ENCODE results near the gene SLC22A23.

Gene SLC22A23

DNA sequence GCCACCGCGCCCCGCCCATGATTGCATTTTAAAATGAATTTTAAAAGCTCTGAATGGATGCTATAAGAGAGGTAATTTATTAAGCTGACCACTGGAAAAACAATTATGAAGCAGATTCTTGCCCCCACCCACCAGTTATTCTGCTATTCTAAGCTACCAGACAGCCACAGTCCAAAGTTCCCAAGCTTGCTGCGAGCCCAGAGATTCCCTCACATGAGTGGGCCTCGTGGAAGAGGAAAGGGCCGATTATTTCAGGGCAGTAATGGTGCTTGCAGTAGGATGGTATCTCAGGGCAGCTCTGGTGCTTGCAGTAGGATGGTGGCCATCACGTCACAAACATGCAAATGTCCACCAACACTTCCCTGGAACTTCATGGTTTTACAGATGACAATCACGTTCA, 56.7 kb downstream of the SLC22A23 start:
- DNase-seq (ENCODE audit: extremely low read depth, low read depth): no peak
- TF ChIP-seq, protein P1, sequence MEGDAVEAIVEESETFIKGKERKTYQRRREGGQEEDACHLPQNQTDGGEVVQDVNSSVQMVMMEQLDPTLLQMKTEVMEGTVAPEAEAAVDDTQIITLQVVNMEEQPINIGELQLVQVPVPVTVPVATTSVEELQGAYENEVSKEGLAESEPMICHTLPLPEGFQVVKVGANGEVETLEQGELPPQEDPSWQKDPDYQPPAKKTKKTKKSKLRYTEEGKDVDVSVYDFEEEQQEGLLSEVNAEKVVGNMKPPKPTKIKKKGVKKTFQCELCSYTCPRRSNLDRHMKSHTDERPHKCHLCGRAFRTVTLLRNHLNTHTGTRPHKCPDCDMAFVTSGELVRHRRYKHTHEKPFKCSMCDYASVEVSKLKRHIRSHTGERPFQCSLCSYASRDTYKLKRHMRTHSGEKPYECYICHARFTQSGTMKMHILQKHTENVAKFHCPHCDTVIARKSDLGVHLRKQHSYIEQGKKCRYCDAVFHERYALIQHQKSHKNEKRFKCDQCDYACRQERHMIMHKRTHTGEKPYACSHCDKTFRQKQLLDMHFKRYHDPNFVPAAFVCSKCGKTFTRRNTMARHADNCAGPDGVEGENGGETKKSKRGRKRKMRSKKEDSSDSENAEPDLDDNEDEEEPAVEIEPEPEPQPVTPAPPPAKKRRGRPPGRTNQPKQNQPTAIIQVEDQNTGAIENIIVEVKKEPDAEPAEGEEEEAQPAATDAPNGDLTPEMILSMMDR (IDR thresholded peaks at IDR 0.05; ENCODE audit: low read depth, low read length): no peak

DNA sequence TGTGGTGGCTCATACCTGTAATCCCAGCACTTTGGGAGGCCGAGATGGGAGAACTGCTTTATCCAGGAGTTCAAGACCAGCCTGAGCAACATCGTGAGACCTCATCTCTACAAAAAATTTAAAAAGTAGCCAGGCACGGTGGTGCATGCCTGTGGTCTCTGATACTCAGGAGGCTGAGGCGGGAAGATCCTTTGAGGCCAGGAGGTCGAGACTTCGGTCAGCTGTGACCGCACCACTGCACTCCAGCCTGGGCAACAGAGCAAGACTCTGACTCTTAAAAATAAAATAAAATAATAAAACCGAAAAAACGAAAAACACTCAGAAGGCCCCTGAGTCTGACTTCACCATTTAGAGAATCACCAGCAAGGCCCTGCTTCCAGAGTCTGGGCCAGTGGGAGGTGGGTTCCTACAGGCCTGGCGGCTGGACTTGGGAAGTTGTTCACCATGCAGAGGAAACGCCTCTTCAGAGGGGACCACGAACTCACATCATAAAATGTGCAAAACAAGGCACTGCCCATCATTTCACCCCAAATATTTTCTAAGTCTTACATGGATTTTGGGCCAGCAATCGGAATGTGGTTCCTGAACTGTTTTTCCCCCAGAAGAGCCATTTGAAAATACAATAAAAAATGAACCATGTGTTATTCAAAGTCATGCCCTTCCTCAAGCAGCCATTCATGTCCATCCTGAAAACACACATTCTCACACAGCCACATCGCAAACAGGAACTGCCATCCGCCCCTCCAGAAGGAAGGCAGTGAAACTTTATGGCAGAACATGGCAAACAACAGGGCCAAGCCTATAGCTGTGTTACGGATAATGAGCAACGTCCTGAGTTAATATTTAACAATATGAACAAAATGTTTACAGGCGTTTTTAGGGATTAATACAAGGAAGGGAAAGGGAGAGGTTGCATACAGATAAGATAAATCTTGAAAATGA, 57.8 kb downstream of the SLC22A23 start:
- DNase-seq (ENCODE audit: extremely low read depth, low read depth): no peak
- TF ChIP-seq, protein P1 (IDR thresholded peaks at IDR 0.05; ENCODE audit: low read depth, low read length): no peak

DNA sequence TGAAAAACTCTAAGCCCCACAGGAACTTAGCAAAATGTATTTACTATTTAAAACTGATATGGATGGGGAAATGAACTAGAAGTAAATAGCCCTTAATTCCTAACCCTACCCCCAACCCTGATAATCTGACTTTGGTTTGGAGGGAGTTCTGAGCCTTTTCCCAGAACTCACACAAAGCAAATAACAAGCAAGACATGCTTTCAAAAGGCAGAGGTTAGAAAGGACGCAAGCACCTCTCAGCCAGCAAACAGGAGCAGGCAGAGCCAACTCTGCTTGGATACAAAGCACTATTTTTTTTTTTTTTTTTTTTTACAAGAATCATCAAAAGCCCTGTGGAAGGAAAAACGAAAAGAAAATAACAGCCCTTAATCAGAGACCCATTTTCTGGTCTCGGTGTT, 58.7 kb downstream of the SLC22A23 start:
- DNase-seq (ENCODE audit: extremely low read depth, low read depth): no peak
- TF ChIP-seq, protein P1 (IDR thresholded peaks at IDR 0.05; ENCODE audit: low read depth, low read length): no peak

DNA sequence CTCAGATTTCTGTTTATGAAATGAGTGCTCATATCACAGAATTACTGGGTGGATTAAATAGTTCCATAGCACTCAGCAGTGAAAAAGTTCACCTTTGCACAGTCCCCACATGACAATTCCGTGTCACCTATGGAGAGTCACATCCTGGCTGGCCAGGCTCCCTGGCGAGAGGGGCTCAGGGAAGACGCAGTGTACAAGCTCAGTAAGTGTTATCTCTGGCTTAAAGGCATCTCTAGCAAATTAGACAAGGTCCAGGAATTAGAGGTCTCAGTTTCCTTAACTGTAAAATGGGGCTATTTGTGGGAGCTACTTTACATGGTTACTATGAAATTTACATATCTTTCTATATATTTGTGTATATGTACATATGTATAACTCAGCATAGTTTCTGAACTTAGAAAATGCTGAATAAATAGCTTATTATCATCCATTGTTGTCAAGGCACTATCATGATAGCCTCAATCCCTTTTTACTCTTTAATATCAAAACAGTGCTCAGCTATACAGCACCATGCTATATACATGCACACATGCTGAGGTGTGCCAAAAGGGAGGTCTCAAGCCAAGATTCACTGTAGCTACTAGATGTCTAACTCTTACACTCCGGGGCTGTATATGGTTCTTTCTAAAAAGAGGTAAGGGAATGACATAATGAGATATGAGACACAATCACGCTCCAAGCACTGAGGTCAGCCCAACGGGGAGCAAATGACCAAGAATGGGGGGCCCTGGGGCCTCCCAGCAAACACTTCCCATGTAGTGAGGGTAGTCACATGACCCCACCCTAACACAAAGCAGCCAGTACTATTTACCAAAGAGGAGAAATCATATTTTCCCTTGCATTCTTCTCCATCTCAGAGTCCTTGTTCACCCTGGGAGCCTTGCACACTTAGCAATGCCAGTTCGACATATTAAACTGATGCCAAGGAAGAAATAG, 59.4 kb downstream of the SLC22A23 start:
- TF ChIP-seq, protein P1 (IDR thresholded peaks at IDR 0.05; ENCODE audit: low read depth, low read length): no peak
- DNase-seq (ENCODE audit: extremely low read depth, low read depth): no peak

DNA sequence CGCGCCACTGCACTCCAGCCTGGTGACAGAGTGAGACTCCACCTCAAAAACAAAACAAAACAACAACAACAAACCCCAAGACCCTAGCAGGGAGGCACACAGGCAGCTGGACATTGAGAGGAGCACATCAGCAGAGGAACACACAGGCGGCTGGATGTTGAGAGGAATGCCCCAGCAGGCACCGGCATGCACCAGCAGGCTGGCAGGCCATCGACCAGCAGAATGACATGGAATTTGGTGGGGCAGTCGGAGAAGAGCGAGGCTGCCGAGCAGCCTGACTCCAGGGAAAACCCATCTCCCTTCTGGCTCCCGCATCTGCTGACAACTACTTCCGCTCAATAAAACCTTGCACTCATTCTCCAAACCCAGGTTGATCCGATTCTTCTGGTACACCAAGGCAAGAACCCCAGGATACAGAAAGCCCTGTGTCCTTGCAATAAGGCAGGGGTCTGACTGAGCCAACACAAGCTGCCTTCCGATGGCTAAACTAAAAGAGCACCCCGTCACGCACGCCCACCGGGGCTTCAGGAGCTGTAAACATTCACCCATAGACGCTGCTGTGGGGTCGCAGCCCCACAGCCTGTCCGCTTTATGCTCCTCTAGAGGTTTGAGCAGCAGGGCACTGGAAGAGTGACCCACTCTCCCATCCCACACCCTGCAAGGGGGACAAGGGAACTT, 60.2 kb downstream of the SLC22A23 start:
- TF ChIP-seq, protein P1 (IDR thresholded peaks at IDR 0.05; ENCODE audit: low read depth, low read length): no peak
- DNase-seq (ENCODE audit: extremely low read depth, low read depth): no peak

DNA sequence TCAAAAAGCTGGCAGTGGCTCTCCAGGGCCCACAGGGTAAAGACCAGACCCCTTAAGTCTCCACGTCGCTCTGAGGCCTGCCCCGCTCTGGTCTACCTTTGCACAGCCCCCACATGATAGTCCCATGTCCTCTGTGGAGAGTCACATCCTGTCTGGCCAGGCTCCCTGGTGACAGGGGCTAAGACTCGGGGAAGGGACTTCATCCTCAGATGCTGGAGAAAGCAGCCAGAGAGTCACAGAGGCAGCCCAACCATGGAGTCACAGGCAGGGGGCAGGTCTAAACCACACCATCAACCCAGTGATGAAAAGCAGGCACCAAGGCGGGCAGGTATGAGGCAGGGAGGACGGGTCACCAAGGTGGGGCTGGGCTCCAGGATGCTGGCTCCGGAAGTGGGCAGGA, 62.2 kb downstream of the SLC22A23 start:
- DNase-seq (ENCODE audit: extremely low read depth, low read depth): no peak
- TF ChIP-seq, protein P1 (IDR thresholded peaks at IDR 0.05; ENCODE audit: low read depth, low read length): no peak

All from AG09319 (cell line).